Astrocyte (in vitro differentiated cells and primary cell): ENCODE results near the gene MRPL46. TPM values are rescaled to one million over a fixed set of nuclear protein-coding genes. Genes with fewer than 3 reads are reported as not detected.

Experiments
- DNase-seq: peaks from one replicate; pipeline ENCODE4 v3.0.0-alpha.2; 2010; ENCODE audit warnings: low read depth
- FAIRE-seq: peaks from 2 replicates; lab custom pipeline; 2011; peaks lifted over from hg19 to GRCh38; lab: Jason Lieb, UNC
- H2AFZ ChIP-seq: 2 replicates; pipeline ENCODE4 v1.6.0; 2012; ENCODE audit warnings: low read depth, low read length, inconsistent platforms
- H3K27ac ChIP-seq: 2 replicates; pipeline ENCODE4 v1.5.1; 2011; ENCODE audit warnings: low read depth, low read length, inconsistent platforms
- H3K27me3 ChIP-seq: 2 replicates; pipeline ENCODE4 v1.6.0; 2011; ENCODE audit warnings: low read length, inconsistent platforms; ENCODE audit not compliant: insufficient read depth
- H3K36me3 ChIP-seq: 2 replicates; pipeline ENCODE4 v1.5.1; 2011; ENCODE audit warnings: low read length, inconsistent platforms; ENCODE audit not compliant: insufficient read depth
- H3K4me1 ChIP-seq: 2 replicates; pipeline ENCODE4 v1.5.1; 2011; ENCODE audit warnings: low read length, inconsistent platforms; ENCODE audit not compliant: insufficient read depth
- H3K4me2 ChIP-seq: 2 replicates; pipeline ENCODE4 v1.6.0; 2012; ENCODE audit warnings: low read length, inconsistent platforms
- H3K4me3 ChIP-seq: 2 replicates; pipeline ENCODE4 v1.5.1; 2011; ENCODE audit warnings: low read depth, mild to moderate bottlenecking, low read length, inconsistent platforms; ENCODE audit not compliant: insufficient read depth
- H3K79me2 ChIP-seq: 2 replicates; pipeline ENCODE4 v1.6.0; 2012; ENCODE audit warnings: mild to moderate bottlenecking, low read length, inconsistent platforms; ENCODE audit not compliant: insufficient read depth
- H3K9ac ChIP-seq: 2 replicates; pipeline ENCODE4 v1.6.0; 2012; ENCODE audit warnings: mild to moderate bottlenecking, low read length, inconsistent platforms
- H3K9me3 ChIP-seq: 2 replicates; pipeline ENCODE4 v1.5.1; 2012; ENCODE audit warnings: low read depth, mild to moderate bottlenecking, low read length, inconsistent platforms; ENCODE audit not compliant: insufficient read depth
- H4K20me1 ChIP-seq: 2 replicates; pipeline ENCODE4 v1.6.0; 2012; ENCODE audit warnings: low read length, inconsistent platforms; ENCODE audit not compliant: insufficient read depth
- H3K27ac Mint-ChIP-seq: one replicate; pipeline ENCODE4 v1.8.0; 2021; ENCODE audit warnings: mild to moderate bottlenecking, mixed read lengths; ENCODE audit not compliant: unreplicated experiment
- H3K27me3 Mint-ChIP-seq: one replicate; pipeline ENCODE4 v1.8.0; 2021; ENCODE audit warnings: low read depth, mixed read lengths; ENCODE audit not compliant: unreplicated experiment
- H3K36me3 Mint-ChIP-seq: one replicate; pipeline ENCODE4 v1.8.0; 2021; ENCODE audit warnings: low read depth, mixed read lengths; ENCODE audit not compliant: unreplicated experiment
- H3K4me1 Mint-ChIP-seq: one replicate; pipeline ENCODE4 v1.8.0; 2021; ENCODE audit warnings: low read depth, mixed read lengths; ENCODE audit not compliant: unreplicated experiment
- H3K4me3 Mint-ChIP-seq: one replicate; pipeline ENCODE4 v1.8.0; 2021; ENCODE audit warnings: mild to moderate bottlenecking, moderate library complexity, mixed read lengths; ENCODE audit not compliant: unreplicated experiment
- H3K9me3 Mint-ChIP-seq: one replicate; pipeline ENCODE4 v1.8.0; 2021; ENCODE audit warnings: mild to moderate bottlenecking, mixed read lengths; ENCODE audit not compliant: unreplicated experiment
- CTCF ChIP-seq: IDR thresholded peaks from 2 replicates; pipeline ENCODE4 v1.5.1; 2011; ENCODE audit warnings: low read depth, mild to moderate bottlenecking, inconsistent platforms, low read length, moderate library complexity; ENCODE audit not compliant: insufficient read depth
- EZH2 ChIP-seq: IDR thresholded peaks from 2 replicates; pipeline ENCODE4 v1.6.1; 2012; ENCODE audit warnings: mild to moderate bottlenecking, low read length, inconsistent platforms; ENCODE audit not compliant: insufficient read depth
- total RNA-seq: library from RNA; stranded (reverse); gene quantifications from 2 replicates; pipeline ENCODE4 v1.2.1, GENCODE V29; 2021

The MRPL46 gene
- total RNA-seq, 1 donor from 2014 or later = 24.3 TPM

GRCh38 chr15:88484682-88485331 is 17.6 kb upstream of the MRPL46 start:
- no peak overlapping the region for H3K4me2 ChIP-seq
- no peak overlapping the region for H2AFZ ChIP-seq
- no peak overlapping the region for H3K27ac ChIP-seq
- Mint-ChIP-seq H3K4me3 (no peak overlapping the region), H3K27me3 (peaks cover 7% of the 10 kb centered on the region), H3K36me3 (no peaks in the 10 kb centered on the region), H3K4me1 (peaks cover 8% of the 10 kb centered on the region), H3K27ac (no peak overlapping the region), H3K9me3 (no peaks in the 10 kb centered on the region)
- no peaks in the 10 kb centered on the region for H3K4me1 ChIP-seq
- TF ChIP-seq EZH2 = no peak
- TF ChIP-seq CTCF = no peak
- H3K4me3 ChIP-seq = no peak overlapping the region
- H4K20me1 ChIP-seq = no peaks in the 10 kb centered on the region
- FAIRE-seq (no peak), DNase-seq (peak; percentile 21)
- no peaks in the 10 kb centered on the region for H3K9me3 ChIP-seq
- no peaks in the 10 kb centered on the region for H3K36me3 ChIP-seq
- no peaks in the 10 kb centered on the region for H3K79me2 ChIP-seq
- no peak overlapping the region for H3K9ac ChIP-seq
- H3K27me3 ChIP-seq = peaks cover 3% of the 10 kb centered on the region

- TF ChIP-seq EZH2 (no peak), CTCF (no peak)
- H3K27ac Mint-ChIP-seq = no peak overlapping the region
- FAIRE-seq = no peak
- no peak overlapping the region for H2AFZ ChIP-seq
- H3K4me3 Mint-ChIP-seq = no peak overlapping the region
- peaks cover 3% of the 10 kb centered on the region for H3K27me3 ChIP-seq
- H3K9ac ChIP-seq = no peak overlapping the region
- no peaks in the 10 kb centered on the region for H3K4me1 ChIP-seq
- no peak overlapping the region for H3K4me2 ChIP-seq
- peaks cover 7% of the 10 kb centered on the region for H3K36me3 ChIP-seq
- H3K4me3 ChIP-seq = no peak overlapping the region
- H3K36me3 Mint-ChIP-seq = no peaks in the 10 kb centered on the region
- H3K27me3 Mint-ChIP-seq = peaks cover 4% of the 10 kb centered on the region
- no peak for DNase-seq
- H3K79me2 ChIP-seq = no peaks in the 10 kb centered on the region
- H3K4me1 Mint-ChIP-seq = peaks cover 2% of the 10 kb centered on the region
- no peaks in the 10 kb centered on the region for H3K9me3 ChIP-seq
- no peaks in the 10 kb centered on the region for H3K9me3 Mint-ChIP-seq
- H3K27ac ChIP-seq = no peak overlapping the region
- peaks cover 5% of the 10 kb centered on the region for H4K20me1 ChIP-seq
These were observed 15.1 kb upstream of the MRPL46 start for GRCh38 chr15:88482263-88482662.

GRCh38 chr15:88480981-88481380 is 13.8 kb upstream of the MRPL46 start:
- Histone ChIP-seq H3K79me2 (no peaks in the 10 kb centered on the region), H2AFZ (no peak overlapping the region), H3K4me1 (no peaks in the 10 kb centered on the region), H3K4me2 (no peak overlapping the region), H3K4me3 (no peak overlapping the region), H3K9me3 (no peaks in the 10 kb centered on the region), H3K27ac (no peak overlapping the region), H3K9ac (no peak overlapping the region), H3K36me3 (peaks cover 7% of the 10 kb centered on the region), H3K27me3 (peaks cover 3% of the 10 kb centered on the region), H4K20me1 (peaks cover 12% of the 10 kb centered on the region)
- Mint-ChIP-seq H3K4me1 (no peaks in the 10 kb centered on the region), H3K4me3 (no peak overlapping the region), H3K27ac (no peak overlapping the region), H3K9me3 (no peaks in the 10 kb centered on the region), H3K36me3 (peaks cover 2% of the 10 kb centered on the region), H3K27me3 (peaks cover 3% of the 10 kb centered on the region)
- FAIRE-seq = no peak
- TF ChIP-seq CTCF = no peak
- no peak for TF ChIP-seq EZH2
- DNase-seq = no peak
